ENCODE results near the gene RCN1. TPM values are rescaled to one million over a fixed set of nuclear protein-coding genes. Genes with fewer than 3 reads are reported as not detected.
"Not testable (repeated sequence)": the region's sequence is repeated elsewhere in the genome, so short reads cannot be mapped to it uniquely, and the experiment has no call there.

Gene RCN1
- total RNA-seq, 3 donors from 2014 or later: 58.2 to 67.8 (median 61.0) TPM

DNA sequence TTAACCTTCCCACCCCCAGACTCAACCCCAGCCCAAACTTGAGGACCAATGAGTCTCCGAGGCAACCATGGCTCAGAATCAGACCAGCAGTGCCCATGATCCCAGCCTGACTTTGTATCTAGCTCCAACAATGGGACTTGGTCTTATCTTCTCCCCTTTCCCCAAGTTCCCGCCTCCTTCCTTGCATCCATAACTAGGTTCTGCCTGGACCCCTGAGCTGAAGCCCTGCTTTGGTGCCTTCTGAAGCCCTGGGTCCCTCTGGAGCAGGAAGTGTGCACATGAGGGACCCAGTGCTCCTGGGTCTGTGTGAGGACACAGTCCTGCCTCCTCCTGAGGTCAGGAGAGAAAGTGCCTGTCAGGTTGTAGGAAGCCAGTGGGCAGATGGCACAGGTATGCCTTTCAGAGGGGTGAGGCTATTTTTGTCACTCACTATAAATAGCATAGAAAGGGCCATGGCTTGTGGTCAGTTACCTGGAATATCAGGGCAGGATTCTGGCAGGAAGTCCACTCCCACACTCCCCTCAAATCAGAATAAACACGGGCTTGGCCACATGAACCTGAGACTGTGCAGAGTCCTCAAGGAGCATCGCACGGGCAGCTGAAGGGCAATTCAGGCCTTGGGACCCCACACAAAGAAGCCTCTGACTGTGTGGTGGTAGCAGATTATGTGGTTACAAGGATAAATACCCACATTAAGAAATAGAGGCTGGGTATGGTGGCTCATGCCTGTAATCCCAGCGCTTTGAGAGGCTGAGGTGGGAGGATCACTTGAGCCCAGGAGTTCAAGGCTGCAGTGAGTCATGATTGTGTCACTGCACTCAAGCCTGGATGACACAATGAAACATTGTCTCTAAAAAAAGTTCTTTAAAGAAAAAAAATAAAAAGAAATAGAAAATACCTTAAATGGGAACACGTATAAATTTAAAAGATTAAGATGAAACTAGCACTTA is 27.4 kb downstream of the RCN1 start:
- no peak overlapping the region for H3K4me3 ChIP-seq
- H3K27ac ChIP-seq: no peak overlapping the region
- H3K4me1 ChIP-seq: no peaks in the 10 kb centered on the region
- no peaks in the 10 kb centered on the region for H3K27me3 ChIP-seq
- intact Hi-C loops (cut with DNase I; ENCODE audit: low total_unique reads): no loop called here
- DNase-seq (ENCODE audit: low spot score in 2 of 2): no peak
- no peaks in the 10 kb centered on the region for H3K36me3 ChIP-seq
- H3K9me3 ChIP-seq: no peaks in the 10 kb centered on the region
- TF ChIP-seq POLR2AphosphoS5 (IDR thresholded peaks at IDR 0.05) (no peak), POLR2A (IDR thresholded peaks at IDR 0.05) (no peak)
- TF ChIP-seq, protein P1, sequence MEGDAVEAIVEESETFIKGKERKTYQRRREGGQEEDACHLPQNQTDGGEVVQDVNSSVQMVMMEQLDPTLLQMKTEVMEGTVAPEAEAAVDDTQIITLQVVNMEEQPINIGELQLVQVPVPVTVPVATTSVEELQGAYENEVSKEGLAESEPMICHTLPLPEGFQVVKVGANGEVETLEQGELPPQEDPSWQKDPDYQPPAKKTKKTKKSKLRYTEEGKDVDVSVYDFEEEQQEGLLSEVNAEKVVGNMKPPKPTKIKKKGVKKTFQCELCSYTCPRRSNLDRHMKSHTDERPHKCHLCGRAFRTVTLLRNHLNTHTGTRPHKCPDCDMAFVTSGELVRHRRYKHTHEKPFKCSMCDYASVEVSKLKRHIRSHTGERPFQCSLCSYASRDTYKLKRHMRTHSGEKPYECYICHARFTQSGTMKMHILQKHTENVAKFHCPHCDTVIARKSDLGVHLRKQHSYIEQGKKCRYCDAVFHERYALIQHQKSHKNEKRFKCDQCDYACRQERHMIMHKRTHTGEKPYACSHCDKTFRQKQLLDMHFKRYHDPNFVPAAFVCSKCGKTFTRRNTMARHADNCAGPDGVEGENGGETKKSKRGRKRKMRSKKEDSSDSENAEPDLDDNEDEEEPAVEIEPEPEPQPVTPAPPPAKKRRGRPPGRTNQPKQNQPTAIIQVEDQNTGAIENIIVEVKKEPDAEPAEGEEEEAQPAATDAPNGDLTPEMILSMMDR (IDR thresholded peaks at IDR 0.05): no peak

DNA sequence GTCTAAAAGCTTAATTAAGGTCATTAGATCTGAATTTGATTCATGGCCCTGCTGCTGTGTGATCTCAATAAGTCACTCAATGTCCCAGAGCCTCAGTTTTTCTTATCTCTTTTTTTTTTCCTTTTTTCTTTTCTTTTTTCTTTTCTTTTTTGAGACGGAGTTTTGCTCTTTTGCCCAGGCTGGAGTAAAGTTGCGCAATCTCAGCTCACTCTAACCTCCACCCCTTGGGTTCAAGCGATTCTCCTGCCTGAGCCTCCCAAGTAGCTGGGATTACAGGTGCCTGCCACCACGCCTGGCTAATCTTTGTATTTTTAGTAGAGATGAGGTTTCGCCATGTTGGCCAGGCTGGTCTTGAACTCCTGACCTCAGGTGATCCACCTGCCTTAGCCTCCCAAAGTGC is 28.3 kb downstream of the RCN1 start:
- H3K4me3 ChIP-seq; H3K4me1 ChIP-seq; H3K27ac ChIP-seq; DNase-seq (ENCODE audit: low spot score in 2 of 2); intact Hi-C loops (cut with DNase I; ENCODE audit: low total_unique reads); H3K36me3 ChIP-seq; H3K9me3 ChIP-seq; H3K27me3 ChIP-seq: not testable (repeated sequence)

DNA sequence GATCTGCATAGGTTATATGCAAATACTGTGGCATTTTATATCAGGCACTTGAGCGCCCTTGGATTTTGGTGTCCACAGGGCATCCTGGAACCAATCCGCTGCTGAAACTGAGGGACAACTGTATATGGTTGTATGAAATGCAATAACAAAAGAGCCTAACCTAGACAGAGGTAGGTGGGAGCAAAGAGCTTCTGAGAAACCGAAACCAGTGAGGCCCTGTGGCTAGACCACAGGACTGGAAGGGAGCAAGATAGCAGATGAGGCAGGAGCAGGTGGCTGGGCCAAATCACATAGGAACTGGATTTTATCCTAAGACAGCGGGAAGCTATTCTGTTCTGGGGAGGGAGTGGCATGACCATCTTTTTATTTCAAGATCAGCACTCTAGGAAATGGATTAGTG is 30.1 kb downstream of the RCN1 start:
- intact Hi-C loops (cut with DNase I; ENCODE audit: low total_unique reads): no loop called here
- no peaks in the 10 kb centered on the region for H3K4me1 ChIP-seq
- no peak overlapping the region for H3K4me3 ChIP-seq

DNA sequence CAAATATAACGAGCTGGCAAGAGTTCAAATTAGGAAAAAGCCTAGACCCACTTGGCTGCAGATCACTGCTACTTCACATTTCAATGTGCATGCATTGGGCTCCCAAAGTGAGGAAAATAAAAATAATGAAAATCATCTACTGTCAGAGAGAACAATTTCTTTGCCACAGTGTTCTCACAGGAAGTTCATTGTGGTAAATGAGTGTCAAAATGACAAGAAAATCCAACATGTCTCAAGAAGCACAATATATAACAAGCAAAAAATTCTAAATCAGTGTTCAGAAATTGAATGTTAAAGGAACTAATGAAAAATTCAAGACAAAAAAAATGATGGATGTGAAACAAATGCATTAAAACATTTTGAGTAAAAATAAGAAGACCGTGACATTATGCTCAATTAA is 31.3 kb downstream of the RCN1 start:
- Histone ChIP-seq H3K36me3 (no peaks in the 10 kb centered on the region), H3K4me3 (no peak overlapping the region), H3K9me3 (peaks cover 0 to 5% of the 10 kb centered on the region in 2 donors), H3K27me3 (no peaks in the 10 kb centered on the region), H3K4me1 (no peaks in the 10 kb centered on the region), H3K27ac (no peak overlapping the region)
- intact Hi-C loops (cut with DNase I; ENCODE audit: low total_unique reads): no loop called here
- TF ChIP-seq POLR2AphosphoS5 (IDR thresholded peaks at IDR 0.05) (no peak), POLR2A (IDR thresholded peaks at IDR 0.05) (no peak)
- TF ChIP-seq, protein P1 (IDR thresholded peaks at IDR 0.05): no peak
- no peak for DNase-seq (ENCODE audit: low spot score in 2 of 2)

More for the DNA sequence above, 30.1 kb downstream of the RCN1 start:
- no peak for DNase-seq (ENCODE audit: low spot score in 2 of 2)
- no peaks in the 10 kb centered on the region for H3K36me3 ChIP-seq
- H3K9me3 ChIP-seq: no peaks in the 10 kb centered on the region
- H3K27ac ChIP-seq: no peak overlapping the region
- TF ChIP-seq, protein P1 (IDR thresholded peaks at IDR 0.05): no peak
- no peak for TF ChIP-seq POLR2AphosphoS5 (IDR thresholded peaks at IDR 0.05)
- TF ChIP-seq POLR2A (IDR thresholded peaks at IDR 0.05): no peak
- no peaks in the 10 kb centered on the region for H3K27me3 ChIP-seq

DNA sequence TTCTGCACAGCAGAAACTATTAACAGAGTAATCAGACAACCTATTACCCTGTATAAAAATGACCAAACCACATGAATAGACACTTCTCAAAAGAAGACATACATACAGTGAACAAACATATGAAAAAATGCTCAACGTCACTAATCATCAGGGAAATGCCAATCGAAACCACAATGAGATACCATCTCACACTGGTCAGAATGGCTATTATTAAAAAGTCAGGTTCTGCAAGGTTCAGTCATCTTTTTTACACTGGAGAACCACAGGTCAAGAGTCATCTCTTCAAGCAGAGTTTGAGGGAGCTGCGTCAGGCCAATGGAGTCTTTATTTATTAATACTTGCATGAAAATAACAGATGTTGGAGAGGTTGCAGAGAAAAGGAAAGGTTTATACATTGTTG is 40.4 kb downstream of the RCN1 start:
- H3K4me1 ChIP-seq: no peaks in the 10 kb centered on the region
- DNase-seq (ENCODE audit: low spot score in 2 of 2): no peak
- no peaks in the 10 kb centered on the region for H3K27me3 ChIP-seq
- no peak for TF ChIP-seq POLR2A (IDR thresholded peaks at IDR 0.05)
- no peak for TF ChIP-seq POLR2AphosphoS5 (IDR thresholded peaks at IDR 0.05)
- TF ChIP-seq, protein P1 (IDR thresholded peaks at IDR 0.05): no peak
- H3K27ac ChIP-seq: no peak overlapping the region
- intact Hi-C loops (cut with DNase I; ENCODE audit: low total_unique reads): no loop called here
- H3K9me3 ChIP-seq: peaks cover 5 to 8% of the 10 kb centered on the region in 2 donors
- H3K4me3 ChIP-seq: no peak overlapping the region
- no peaks in the 10 kb centered on the region for H3K36me3 ChIP-seq

Measured in breast epithelium (tissue), 4 donors.